Cardiac fibroblast (primary cell): ENCODE data around the gene ELFN2.

ENCODE experiments used
- DNase-seq, 2 donors: peaks; one replicate each; pipeline versions ENCODE4 v3.0.0 to v3.0.0-alpha.2; 2010; ENCODE audit warnings: low read depth in 2 of 2
- H3K4me3 ChIP-seq, 2 donors: replicated peaks in 1 of 2; 1 replicate in 1 of 2; 2 replicates in 1 of 2; pipeline ENCODE4 v1.5.1; 2011; ENCODE audit warnings: low read depth in 2 of 2, low read length in 2 of 2, mild to moderate bottlenecking in 2 of 2, moderate library complexity in 1 of 2
- TF ChIP-seq, protein P1 (sequence below): IDR thresholded peaks from one replicate; pipeline ENCODE4 v1.5.1; 2011; ENCODE audit warnings: low read depth, mild to moderate bottlenecking, low read length, inconsistent platforms

The ELFN2 gene

GRCh38 chr22:37371491-37371890 is 55.8 kb downstream of the ELFN2 start:
- no peak overlapping the region for H3K4me3 ChIP-seq
- TF ChIP-seq, protein P1, sequence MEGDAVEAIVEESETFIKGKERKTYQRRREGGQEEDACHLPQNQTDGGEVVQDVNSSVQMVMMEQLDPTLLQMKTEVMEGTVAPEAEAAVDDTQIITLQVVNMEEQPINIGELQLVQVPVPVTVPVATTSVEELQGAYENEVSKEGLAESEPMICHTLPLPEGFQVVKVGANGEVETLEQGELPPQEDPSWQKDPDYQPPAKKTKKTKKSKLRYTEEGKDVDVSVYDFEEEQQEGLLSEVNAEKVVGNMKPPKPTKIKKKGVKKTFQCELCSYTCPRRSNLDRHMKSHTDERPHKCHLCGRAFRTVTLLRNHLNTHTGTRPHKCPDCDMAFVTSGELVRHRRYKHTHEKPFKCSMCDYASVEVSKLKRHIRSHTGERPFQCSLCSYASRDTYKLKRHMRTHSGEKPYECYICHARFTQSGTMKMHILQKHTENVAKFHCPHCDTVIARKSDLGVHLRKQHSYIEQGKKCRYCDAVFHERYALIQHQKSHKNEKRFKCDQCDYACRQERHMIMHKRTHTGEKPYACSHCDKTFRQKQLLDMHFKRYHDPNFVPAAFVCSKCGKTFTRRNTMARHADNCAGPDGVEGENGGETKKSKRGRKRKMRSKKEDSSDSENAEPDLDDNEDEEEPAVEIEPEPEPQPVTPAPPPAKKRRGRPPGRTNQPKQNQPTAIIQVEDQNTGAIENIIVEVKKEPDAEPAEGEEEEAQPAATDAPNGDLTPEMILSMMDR = no peak
- no peak for DNase-seq

- TF ChIP-seq, protein P1 = no peak
- no peak overlapping the region for H3K4me3 ChIP-seq
- DNase-seq = no peak
Observed at GRCh38 chr22:37370306-37370979, 56.8 kb downstream of the ELFN2 start.

- TF ChIP-seq, protein P1 = no peak
- no peak for DNase-seq
- no peak overlapping the region for H3K4me3 ChIP-seq
Observed at GRCh38 chr22:37369483-37369882, 57.8 kb downstream of the ELFN2 start.

GRCh38 chr22:37368058-37368457 is 59.2 kb downstream of the ELFN2 start:
- H3K4me3 ChIP-seq = no peak overlapping the region
- no peak for DNase-seq
- TF ChIP-seq, protein P1 = no peak

GRCh38 chr22:37366601-37367000 is 60.7 kb downstream of the ELFN2 start:
- DNase-seq = no peak
- TF ChIP-seq, protein P1 = no peak
- H3K4me3 ChIP-seq = no peak overlapping the region

DNA sequence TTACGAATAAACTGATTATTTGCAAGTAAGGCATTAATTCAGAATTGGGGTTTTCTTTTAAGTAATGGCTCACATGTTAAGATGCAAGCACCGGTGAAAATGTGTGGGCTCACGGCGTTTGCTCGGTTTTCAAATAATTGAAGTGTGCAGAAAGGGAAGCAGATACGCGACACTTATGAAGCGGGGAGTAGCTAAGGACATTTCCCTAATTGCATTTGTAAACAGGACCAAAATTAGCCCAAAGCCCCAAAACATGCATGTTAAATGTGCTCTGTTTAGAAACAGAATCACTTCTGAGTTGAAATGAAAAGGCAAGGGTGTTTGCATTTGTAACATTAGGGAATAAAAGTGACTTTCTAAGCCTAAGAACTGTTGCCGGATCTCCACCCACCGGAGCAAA is 61.3 kb downstream of the ELFN2 start:
- H3K4me3 ChIP-seq = no peak overlapping the region
- DNase-seq = no peak
- TF ChIP-seq, protein P1 = no peak
